ENCODE measurements around the gene CSRP1. TPM values are rescaled to one million over a fixed set of nuclear protein-coding genes. Genes with fewer than 3 reads are reported as not detected.
A peak's percentile ranks its signal among the peaks of the same experiment; 100 is the strongest.

The CSRP1 gene
- total RNA-seq, 1 experiment from 2014 or later = 14.3 TPM

- Mint-ChIP-seq H3K4me1 (peaks cover 31% of the 10 kb centered on the region), H3K27ac (peak overlapping the region; percentile 34), H3K4me3 (no peak overlapping the region), H3K27me3 (ENCODE audit: low read depth) (no peaks in the 10 kb centered on the region), H3K36me3 (peaks cover 18% of the 10 kb centered on the region), H3K9me3 (no peaks in the 10 kb centered on the region)
- ChIA-PET POLR2A (no interaction called here), CTCF (interaction anchor here (1.1 to 6.8 kb wide), 9 partner anchors 10 to 85 kb away, joined by 3 to 69 read pairs (median 11); no protein-coding TSS in a partner anchor)
- DNase-seq (ENCODE audit: low spot score) (no peak), ATAC-seq (no peak; the same call in 1 of the 2 replicates)
- TF ChIP-seq FOXP4 (CRISPR knock-in tag; IDR thresholded peaks at IDR 0.05) (no peak), ZMAT4 (CRISPR knock-in tag; IDR thresholded peaks at IDR 0.05) (no peak), SOX15 (CRISPR knock-in tag; IDR thresholded peaks at IDR 0.05) (no peak), CDX4 (CRISPR knock-in tag; IDR thresholded peaks at IDR 0.05; ENCODE audit: borderline replicate concordance) (0 out of 2 replicates have a peak, but pooled peaks have one; percentile 7), ZNF425 (CRISPR knock-in tag; conservative IDR thresholded peaks at IDR 0.05) (no peak), NR3C1 (CRISPR knock-in tag; conservative IDR thresholded peaks at IDR 0.05; ENCODE audit: low read depth) (no peak)
Measured at GRCh38 chr1:201461645-201462441, 45.1 kb downstream of the CSRP1 start.

GRCh38 chr1:201460814-201461644, 45.9 kb downstream of the CSRP1 start:
- no peak for DNase-seq (ENCODE audit: low spot score)

More at GRCh38 chr1:201460814-201461644, 45.9 kb downstream of the CSRP1 start:
- ATAC-seq = no peak
- TF ChIP-seq GRHL2 (CRISPR knock-in tag; IDR thresholded peaks at IDR 0.05; ENCODE audit: insufficient replicate concordance, severe bottlenecking) (no peak), ZNF396 (CRISPR knock-in tag; IDR thresholded peaks at IDR 0.05; ENCODE audit: borderline replicate concordance) (no peak), PREB (CRISPR knock-in tag; IDR thresholded peaks at IDR 0.05; ENCODE audit: borderline replicate concordance) (no peak), ETV6 (CRISPR knock-in tag; IDR thresholded peaks at IDR 0.05) (no peak), ESRRA (CRISPR knock-in tag; IDR thresholded peaks at IDR 0.05; ENCODE audit: borderline replicate concordance) (no peak), ZBTB21 (CRISPR knock-in tag; IDR thresholded peaks at IDR 0.05; ENCODE audit: borderline replicate concordance) (no peak), IRF2 (CRISPR knock-in tag; IDR thresholded peaks at IDR 0.05; ENCODE audit: borderline replicate concordance, low read depth) (no peak), ZMAT4 (CRISPR knock-in tag; IDR thresholded peaks at IDR 0.05) (no peak), RORB (CRISPR knock-in tag; IDR thresholded peaks at IDR 0.05) (no peak)
- ChIA-PET POLR2A (no interaction called here), CTCF (interaction anchor here (1.1 to 6.8 kb wide), 5 partner anchors 10 to 52 kb away, joined by 3 to 69 read pairs (median 11); no protein-coding TSS in a partner anchor)
- Mint-ChIP-seq H3K36me3 (peaks cover 16% of the 10 kb centered on the region), H3K4me3 (no peak overlapping the region), H3K27ac (no peak overlapping the region), H3K4me1 (peaks cover 35% of the 10 kb centered on the region), H3K27me3 (ENCODE audit: low read depth) (no peaks in the 10 kb centered on the region), H3K9me3 (no peaks in the 10 kb centered on the region)
